Endothelial cell of umbilical vein (primary cell): ENCODE data around the gene MIPEP. TPM values are rescaled to one million over a fixed set of nuclear protein-coding genes. Genes with fewer than 3 reads are reported as not detected.

ENCODE experiments used
- BruUV-seq: library from RNA; stranded (reverse); fragments of 400-500 nt; replicated peaks from 2 replicates; lab custom pipeline; 2021; lab: Mats Ljungman, UMichigan
- CTCF ChIA-PET: fragments of 300-600, 350-600 bp; sonication (Branson Sonifier 250); formaldehyde crosslinking; loops from one replicate; lab custom pipeline; 2021; ENCODE audit warnings: antibody characterized with exemption, inconsistent platforms; lab: Charles Lee
- POLR2A ChIA-PET: fragments of 300-600, 350-600 bp; sonication (Branson Sonifier 250); formaldehyde crosslinking; loops from one replicate; lab custom pipeline; 2021; ENCODE audit warnings: antibody characterized with exemption, inconsistent platforms; lab: Charles Lee
- DNase-seq: peaks from one replicate; pipeline ENCODE4 v3.0.0-alpha.2; 2011; ENCODE audit warnings: low read depth, low spot score
- FAIRE-seq: peaks from 2 replicates; lab custom pipeline; 2011; peaks lifted over from hg19 to GRCh38; lab: Jason Lieb, UNC
- H2AFZ ChIP-seq: 2 replicates; pipeline ENCODE4 v1.6.0; 2012; ENCODE audit warnings: low read depth, low read length, control low read depth, inconsistent platforms
- H3K27ac ChIP-seq: 2 replicates; pipeline ENCODE4 v1.5.1; 2011; ENCODE audit warnings: low read depth, mild to moderate bottlenecking, control low read depth, low read length, moderate library complexity; ENCODE audit not compliant: insufficient read depth
- H3K27me3 ChIP-seq, 2 experiments: 2 replicates each; pipeline versions ENCODE4 v1.6.0 to v1.6.1; 2011; ENCODE audit warnings: low read length in 2 of 2, mixed read lengths in 1 of 2; ENCODE audit not compliant: control insufficient read depth in 2 of 2, insufficient read depth in 2 of 2
- H3K36me3 ChIP-seq, 2 experiments: 2 replicates in 1 of 2; 3 replicates in 1 of 2; pipeline ENCODE4 v1.5.1; 2011; ENCODE audit warnings: low read length in 2 of 2, mild to moderate bottlenecking in 1 of 2, moderate library complexity in 1 of 2; ENCODE audit not compliant: control insufficient read depth in 2 of 2, insufficient read depth in 2 of 2; ENCODE audit errors: extremely low read depth in 1 of 2
- H3K4me1 ChIP-seq: 3 replicates; pipeline ENCODE4 v1.5.1; 2011; ENCODE audit warnings: mild to moderate bottlenecking, low read length; ENCODE audit not compliant: control insufficient read depth, insufficient read depth; ENCODE audit errors: extremely low read depth
- H3K4me2 ChIP-seq: 2 replicates; pipeline ENCODE4 v1.6.1; 2011; ENCODE audit warnings: low read length, control low read depth, mixed read lengths; ENCODE audit not compliant: insufficient read depth
- H3K4me3 ChIP-seq, 3 experiments: fragments of 200-600 bp in 1 of 3; sonication (generic), shearing (Covaris generic) in 1 of 3; replicated peaks in 1 of 3; 2 replicates each; pipeline ENCODE4 v1.5.1; 2011 to 2016; ENCODE audit warnings: control low read depth in 3 of 3, low read length in 3 of 3, mild to moderate bottlenecking in 2 of 3, inconsistent platforms in 1 of 3, low read depth in 1 of 3, moderate library complexity in 1 of 3; ENCODE audit not compliant: insufficient read depth in 1 of 3
- H3K79me2 ChIP-seq: 2 replicates; pipeline ENCODE4 v1.6.0; 2012; ENCODE audit warnings: low read length, inconsistent platforms; ENCODE audit not compliant: control insufficient read depth, insufficient read depth
- H3K9ac ChIP-seq: replicated peaks from 2 replicates; pipeline ENCODE3; 2011; ENCODE audit warnings: low read length, control low read depth; ENCODE audit not compliant: insufficient read depth; ENCODE audit errors: extremely low read depth
- H3K9me1 ChIP-seq: replicated peaks from 3 replicates; pipeline ENCODE4 v1.6.0; 2011; ENCODE audit warnings: mild to moderate bottlenecking, low read length; ENCODE audit not compliant: control insufficient read depth, insufficient read depth; ENCODE audit errors: extremely low read depth
- H3K9me3 ChIP-seq: replicated peaks from 2 replicates; pipeline ENCODE4 v1.5.1; 2012; ENCODE audit warnings: low read length, inconsistent platforms; ENCODE audit not compliant: control insufficient read depth, insufficient read depth
- H4K20me1 ChIP-seq: replicated peaks from 2 replicates; pipeline ENCODE3; 2011; ENCODE audit warnings: mild to moderate bottlenecking, low read length; ENCODE audit not compliant: control insufficient read depth, insufficient read depth; ENCODE audit errors: extremely low read depth
- EZH2 ChIP-seq: IDR thresholded peaks from 2 replicates; pipeline ENCODE4 v1.6.1; 2012; ENCODE audit warnings: borderline replicate concordance, low read depth, mild to moderate bottlenecking, moderate library complexity, low read length, inconsistent platforms; ENCODE audit not compliant: severe bottlenecking
- FOS ChIP-seq: IDR thresholded peaks from 2 replicates; pipeline ENCODE4 v1.6.1; 2011; ENCODE audit warnings: mild to moderate bottlenecking, low read length, moderate library complexity, borderline replicate concordance; ENCODE audit not compliant: insufficient read depth
- GATA2 ChIP-seq: IDR thresholded peaks from 2 replicates; pipeline ENCODE4 v1.7.0; 2011; ENCODE audit warnings: low read depth, mild to moderate bottlenecking, moderate library complexity, mixed read lengths, low read length; ENCODE audit not compliant: insufficient read length, insufficient read depth
- JUN ChIP-seq: IDR thresholded peaks from 2 replicates; pipeline ENCODE4 v1.6.1; 2011; ENCODE audit warnings: borderline replicate concordance, low read depth; ENCODE audit not compliant: insufficient read length, insufficient read depth
- MYC ChIP-seq: IDR thresholded peaks from one replicate; pipeline ENCODE4 v1.6.1; 2011; ENCODE audit warnings: mild to moderate bottlenecking, low read depth, low read length
- POLR2A ChIP-seq: IDR thresholded peaks from 2 replicates; pipeline ENCODE4 v1.6.1; 2012; ENCODE audit warnings: low read depth, mild to moderate bottlenecking, control low read depth, low read length
- POLR2AphosphoS5 ChIP-seq: IDR thresholded peaks from 2 replicates; pipeline ENCODE4 v1.6.1; 2012; ENCODE audit warnings: low read depth, mild to moderate bottlenecking, control low read depth, low read length, moderate library complexity; ENCODE audit not compliant: insufficient read depth
- dilution Hi-C: fragments of 300-500 bp; cut with MboI; formaldehyde crosslinking; loops from one replicate; pipeline ENCODE4 v1.15.0; 2019; ENCODE audit warnings: low sequenced_read_pairs; ENCODE audit not compliant: extremely low pct_ligation_motif_present
- intact Hi-C: fragments of 100-400 bp; cut with micrococcal nuclease; formaldehyde crosslinking; loops from one replicate; pipeline ENCODE4 v1.10.0; 2022
- polyA plus RNA-seq, 4 experiments: library from polyadenylated mRNA; depleted of rRNA in 3 of 4; stranded (reverse) in 3 of 4; unstranded in 1 of 4; fragments of >200 nt; gene quantifications; 2 replicates each; pipeline versions ENCODE4 v1.2.1 to v1.2.3, GENCODE V29; 2011 to 2012; ENCODE audit warnings: missing spikeins in 1 of 4
- total RNA-seq: library from RNA; stranded (reverse); gene quantifications from 2 replicates; pipeline ENCODE4 v1.2.3, GENCODE V29; 2021
- TF ChIP-seq, protein P1 (sequence below), 2 donors: IDR thresholded peaks; 1 replicate in 1 of 2; 2 replicates in 1 of 2; pipeline ENCODE4 v1.5.1; 2011; ENCODE audit warnings: low read length in 2 of 2, mild to moderate bottlenecking in 2 of 2, moderate library complexity in 2 of 2, control low read depth in 1 of 2, inconsistent platforms in 1 of 2, low read depth in 1 of 2; ENCODE audit not compliant: insufficient read depth in 1 of 2; ENCODE audit errors: extremely low read depth in 1 of 2
- TF ChIP-seq, protein P2 (sequence below): IDR thresholded peaks from 2 replicates; pipeline ENCODE4 v1.6.1; 2011; ENCODE audit not compliant: insufficient read depth, insufficient read length

The MIPEP gene
- total and polyA plus RNA-seq, 2 donors (not counting 3 experiments of a cell fraction or from before 2014, with no cell fraction given), result 12.4 to 19.2 TPM

DNA sequence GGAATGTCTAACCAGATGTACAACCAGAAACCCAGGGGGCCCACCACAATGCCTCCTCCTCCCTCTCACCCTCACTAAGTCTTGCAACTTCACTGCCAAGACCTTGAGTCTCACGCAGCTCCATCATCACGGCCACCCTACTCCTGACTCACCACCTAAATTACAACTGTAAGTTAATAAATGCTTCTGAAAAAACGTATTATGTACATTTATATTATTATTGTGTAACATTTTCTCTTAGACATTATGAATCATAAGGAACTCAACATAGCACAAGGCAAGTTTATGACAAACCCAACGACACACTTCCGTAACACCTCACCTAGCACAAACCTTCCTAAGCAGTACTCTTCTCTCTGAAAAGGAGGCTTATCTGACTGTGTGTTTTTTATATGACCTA, 20.7 kb downstream of the MIPEP start:
- no peaks in the 10 kb centered on the region for H3K9me1 ChIP-seq
- H3K4me1 ChIP-seq, result peaks cover 20% of the 10 kb centered on the region
- DNase-seq (no peak), FAIRE-seq (no peak)
- H3K27me3 ChIP-seq, result no peaks in the 10 kb centered on the region
- intact Hi-C loops, result no loop called here
- H2AFZ ChIP-seq, result no peak overlapping the region
- H3K79me2 ChIP-seq, result no peaks in the 10 kb centered on the region
- dilution Hi-C loops, result no loop called here
- H3K9me3 ChIP-seq, result no peaks in the 10 kb centered on the region
- H3K36me3 ChIP-seq, result no peaks in the 10 kb centered on the region
- POLR2A ChIA-PET, result no interaction called here
- CTCF ChIA-PET, result interaction anchor here (0.7 to 2.4 kb wide), 8 partner anchors 10 to 401 kb away, joined by 3 to 12 read pairs (median 4); no protein-coding TSS in a partner anchor
- no peak overlapping the region for H3K27ac ChIP-seq
- no TSS peak for BruUV-seq
- TF ChIP-seq GATA2, result no peak
- TF ChIP-seq EZH2, result no peak
- TF ChIP-seq, protein P1, sequence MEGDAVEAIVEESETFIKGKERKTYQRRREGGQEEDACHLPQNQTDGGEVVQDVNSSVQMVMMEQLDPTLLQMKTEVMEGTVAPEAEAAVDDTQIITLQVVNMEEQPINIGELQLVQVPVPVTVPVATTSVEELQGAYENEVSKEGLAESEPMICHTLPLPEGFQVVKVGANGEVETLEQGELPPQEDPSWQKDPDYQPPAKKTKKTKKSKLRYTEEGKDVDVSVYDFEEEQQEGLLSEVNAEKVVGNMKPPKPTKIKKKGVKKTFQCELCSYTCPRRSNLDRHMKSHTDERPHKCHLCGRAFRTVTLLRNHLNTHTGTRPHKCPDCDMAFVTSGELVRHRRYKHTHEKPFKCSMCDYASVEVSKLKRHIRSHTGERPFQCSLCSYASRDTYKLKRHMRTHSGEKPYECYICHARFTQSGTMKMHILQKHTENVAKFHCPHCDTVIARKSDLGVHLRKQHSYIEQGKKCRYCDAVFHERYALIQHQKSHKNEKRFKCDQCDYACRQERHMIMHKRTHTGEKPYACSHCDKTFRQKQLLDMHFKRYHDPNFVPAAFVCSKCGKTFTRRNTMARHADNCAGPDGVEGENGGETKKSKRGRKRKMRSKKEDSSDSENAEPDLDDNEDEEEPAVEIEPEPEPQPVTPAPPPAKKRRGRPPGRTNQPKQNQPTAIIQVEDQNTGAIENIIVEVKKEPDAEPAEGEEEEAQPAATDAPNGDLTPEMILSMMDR (IDR thresholded peaks at IDR 0.05; ENCODE audit: extremely low read depth in 1 of 2, insufficient read depth in 1 of 2, low read depth in 1 of 2, low read length in 2 of 2), result no peak
- TF ChIP-seq, protein P2, sequence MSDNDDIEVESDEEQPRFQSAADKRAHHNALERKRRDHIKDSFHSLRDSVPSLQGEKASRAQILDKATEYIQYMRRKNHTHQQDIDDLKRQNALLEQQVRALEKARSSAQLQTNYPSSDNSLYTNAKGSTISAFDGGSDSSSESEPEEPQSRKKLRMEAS, result no peak
- TF ChIP-seq POLR2A, result no peak
- no peak for TF ChIP-seq JUN
- no peak for TF ChIP-seq FOS
- TF ChIP-seq MYC, result no peak
- TF ChIP-seq POLR2AphosphoS5, result no peak
- H3K9ac ChIP-seq, result no peak overlapping the region
- H3K4me2 ChIP-seq, result no peak overlapping the region
- no peak overlapping the region for H3K4me3 ChIP-seq
- no peaks in the 10 kb centered on the region for H4K20me1 ChIP-seq
